Nephron (organoid): ENCODE measurements around the gene IMPG1.

Experiments used
- H3K27ac Mint-ChIP-seq, 3 experiments: 2 replicates each; pipeline ENCODE4 v1.8.0; 2020; ENCODE audit warnings: mixed read lengths in 3 of 3, mild to moderate bottlenecking in 2 of 3, moderate library complexity in 1 of 3
- H3K27me3 Mint-ChIP-seq: 2 replicates; pipeline ENCODE4 v1.8.0; 2021; ENCODE audit warnings: low read depth, mild to moderate bottlenecking, moderate library complexity, mixed read lengths
- H3K36me3 Mint-ChIP-seq: 2 replicates; pipeline ENCODE4 v1.8.0; 2020; ENCODE audit warnings: low read depth, mixed read lengths
- H3K4me1 Mint-ChIP-seq: 2 replicates; pipeline ENCODE4 v1.8.0; 2020; ENCODE audit warnings: mixed read lengths
- H3K4me3 Mint-ChIP-seq, 3 experiments: 2 replicates each; pipeline ENCODE4 v1.8.0; 2020; ENCODE audit warnings: mild to moderate bottlenecking in 3 of 3, mixed read lengths in 3 of 3, moderate library complexity in 2 of 3
- H3K9me3 Mint-ChIP-seq: 2 replicates; pipeline ENCODE4 v1.8.0; 2020; ENCODE audit warnings: mixed read lengths
- TF ChIP-seq, protein P1 (sequence below), 3 experiments: fragments of 200-600 bp; sonication (generic); IDR thresholded peaks; one replicate each; pipeline ENCODE4 v1.5.0; 2021; ENCODE audit warnings: antibody characterized with exemption in 3 of 3; ENCODE audit not compliant: unreplicated experiment in 3 of 3

IMPG1 gene

DNA sequence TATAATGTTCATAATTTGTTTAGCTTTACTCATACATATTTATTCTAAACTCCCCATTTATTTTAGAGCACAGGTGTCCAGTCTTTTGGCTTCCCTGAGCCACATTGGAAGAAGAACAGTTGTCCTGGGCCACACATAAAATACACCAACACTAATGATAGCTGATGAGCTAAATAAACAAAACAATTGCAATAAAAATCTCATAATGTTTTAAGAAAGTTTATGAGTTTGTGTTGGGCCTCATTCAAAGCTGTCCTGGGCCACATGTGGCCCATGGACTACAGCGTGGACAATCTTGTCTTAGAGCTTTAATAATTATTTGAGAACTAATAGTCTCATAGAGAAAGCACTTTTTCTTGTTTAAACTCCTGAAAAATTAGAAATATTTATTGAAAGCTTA is 192.2 kb downstream of the IMPG1 start:
- Mint-ChIP-seq H3K9me3 (no peaks in the 10 kb centered on the region), H3K4me3 (no peak overlapping the region), H3K36me3 (peaks cover 12% of the 10 kb centered on the region), H3K27ac (no peak overlapping the region), H3K4me1 (no peaks in the 10 kb centered on the region), H3K27me3 (no peaks in the 10 kb centered on the region)
- TF ChIP-seq, protein P1, sequence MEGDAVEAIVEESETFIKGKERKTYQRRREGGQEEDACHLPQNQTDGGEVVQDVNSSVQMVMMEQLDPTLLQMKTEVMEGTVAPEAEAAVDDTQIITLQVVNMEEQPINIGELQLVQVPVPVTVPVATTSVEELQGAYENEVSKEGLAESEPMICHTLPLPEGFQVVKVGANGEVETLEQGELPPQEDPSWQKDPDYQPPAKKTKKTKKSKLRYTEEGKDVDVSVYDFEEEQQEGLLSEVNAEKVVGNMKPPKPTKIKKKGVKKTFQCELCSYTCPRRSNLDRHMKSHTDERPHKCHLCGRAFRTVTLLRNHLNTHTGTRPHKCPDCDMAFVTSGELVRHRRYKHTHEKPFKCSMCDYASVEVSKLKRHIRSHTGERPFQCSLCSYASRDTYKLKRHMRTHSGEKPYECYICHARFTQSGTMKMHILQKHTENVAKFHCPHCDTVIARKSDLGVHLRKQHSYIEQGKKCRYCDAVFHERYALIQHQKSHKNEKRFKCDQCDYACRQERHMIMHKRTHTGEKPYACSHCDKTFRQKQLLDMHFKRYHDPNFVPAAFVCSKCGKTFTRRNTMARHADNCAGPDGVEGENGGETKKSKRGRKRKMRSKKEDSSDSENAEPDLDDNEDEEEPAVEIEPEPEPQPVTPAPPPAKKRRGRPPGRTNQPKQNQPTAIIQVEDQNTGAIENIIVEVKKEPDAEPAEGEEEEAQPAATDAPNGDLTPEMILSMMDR (IDR thresholded peaks at IDR 0.05; ENCODE audit: unreplicated experiment in 3 of 3), result no peak

DNA sequence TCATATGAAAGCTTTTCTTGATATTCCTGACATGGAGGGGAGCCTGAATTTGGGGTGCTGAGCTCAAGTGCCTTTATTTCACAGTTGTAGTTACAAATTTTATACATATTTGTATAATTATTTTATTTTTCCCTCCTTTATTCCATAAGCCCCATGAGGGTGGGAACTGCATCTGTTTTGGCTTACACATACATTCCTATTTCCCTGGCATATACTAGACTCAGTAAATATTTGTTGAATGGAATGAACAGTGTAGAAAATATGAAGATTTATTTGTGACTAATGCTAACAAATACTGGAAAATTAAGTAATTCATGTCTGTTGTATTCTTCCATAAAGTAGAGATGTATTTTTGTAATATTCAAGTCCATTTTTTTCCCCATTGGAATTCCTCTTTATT is 196.3 kb downstream of the IMPG1 start:
- peaks cover 15% of the 10 kb centered on the region for H3K36me3 Mint-ChIP-seq
- no peak overlapping the region for H3K4me3 Mint-ChIP-seq
- H3K9me3 Mint-ChIP-seq, result no peaks in the 10 kb centered on the region
- TF ChIP-seq, protein P1 (IDR thresholded peaks at IDR 0.05; ENCODE audit: unreplicated experiment in 3 of 3), result no peak
- no peaks in the 10 kb centered on the region for H3K4me1 Mint-ChIP-seq
- H3K27me3 Mint-ChIP-seq, result no peaks in the 10 kb centered on the region
- H3K27ac Mint-ChIP-seq, result no peak overlapping the region

DNA sequence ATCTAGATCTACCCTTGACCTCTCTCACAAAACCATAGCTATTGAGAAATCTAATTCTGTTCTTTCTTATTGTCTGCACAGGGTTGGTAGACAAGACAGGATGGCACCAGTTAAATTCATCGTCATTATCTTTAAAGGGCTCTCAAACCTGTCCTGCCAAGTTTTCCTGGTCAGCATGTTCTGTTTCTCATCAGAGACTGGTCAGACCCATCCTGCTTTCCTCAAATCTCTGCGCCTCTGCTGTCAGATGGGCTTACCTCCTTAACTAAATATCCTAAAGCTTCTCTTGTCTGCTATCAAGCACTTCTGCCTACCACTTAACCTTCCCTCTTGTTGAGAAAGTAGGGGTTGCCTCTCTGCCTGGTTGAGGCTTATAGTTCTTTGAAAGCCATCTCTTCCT is 198.2 kb downstream of the IMPG1 start:
- TF ChIP-seq, protein P1 (IDR thresholded peaks at IDR 0.05; ENCODE audit: unreplicated experiment in 3 of 3), result no peak
- Mint-ChIP-seq H3K4me3 (no peak overlapping the region), H3K27me3 (no peaks in the 10 kb centered on the region), H3K27ac (peak overlapping the region in 1 of 3 experiments; percentile 14), H3K36me3 (peaks cover 19% of the 10 kb centered on the region), H3K4me1 (no peaks in the 10 kb centered on the region), H3K9me3 (no peaks in the 10 kb centered on the region)
